ENCODE data around the gene LIMA1.

GRCh38 chr12:50145439-50145838 lies 137.9 kb downstream of the LIMA1 start:
- TF ChIP-seq CTCF (IDR thresholded peaks at IDR 0.05; ENCODE audit: low read depth, low read length) (no peak), POLR2A (IDR thresholded peaks at IDR 0.05; ENCODE audit: extremely low read depth, insufficient read length) (no peak)

Data from NB4 (cell line).